Thyroid gland (tissue), 4 donors: Measurements from ENCODE around the gene CNN3.

Experiments
- CTCF ChIP-seq, 6 experiments: fragments of 200-600 bp in 3 of 6; fragments of 450-650 bp in 3 of 6; sonication (generic) in 3 of 6; IDR thresholded peaks; one replicate each; pipeline ENCODE4 v1.5.1; 2016 to 2019; ENCODE audit warnings: antibody characterized with exemption in 6 of 6, mild to moderate bottlenecking in 2 of 6, inconsistent platforms in 1 of 6, moderate library complexity in 1 of 6
- POLR2A ChIP-seq, 2 donors: fragments of 450-650 bp; IDR thresholded peaks; one replicate each; pipeline ENCODE4 v1.6.1; 2017; ENCODE audit warnings: antibody characterized with exemption in 2 of 2, mild to moderate bottlenecking in 2 of 2, moderate library complexity in 1 of 2

- no peak for TF ChIP-seq POLR2A (IDR thresholded peaks at IDR 0.05)
- TF ChIP-seq CTCF (IDR thresholded peaks at IDR 0.05), result no peak
Measured at GRCh38 chr1:94898491-94899385, 28.2 kb downstream of the CNN3 start.
